Lower lobe of right lung (tissue), 2 donors: Measurements from ENCODE around the gene RNF5. TPM values are rescaled to one million over a fixed set of nuclear protein-coding genes. Genes with fewer than 3 reads are reported as not detected.

ENCODE experiments used
- ATAC-seq, 2 donors: fragments of 200-7000 bp; cut with Tn5 transposase; one replicate each; pipeline ENCODE4 v1.9.1; 2020 to 2022; ENCODE audit warnings: mild to moderate bottlenecking in 2 of 2, moderate library complexity in 2 of 2
- DNase-seq: peaks from one replicate; pipeline ENCODE4 v3.0.0-alpha.2; 2020
- H3K27ac ChIP-seq: fragments of 200-600 bp; one replicate; pipeline ENCODE4 v1.8.0; 2022
- H3K27me3 ChIP-seq: fragments of 200-600 bp; one replicate; pipeline ENCODE4 v1.8.0; 2022; ENCODE audit warnings: low read depth
- H3K36me3 ChIP-seq: fragments of 200-600 bp; one replicate; pipeline ENCODE4 v1.8.0; 2022; ENCODE audit warnings: mild to moderate bottlenecking
- H3K4me1 ChIP-seq: fragments of 200-600 bp; one replicate; pipeline ENCODE4 v1.8.0; 2022
- H3K4me3 ChIP-seq: fragments of 200-600 bp; one replicate; pipeline ENCODE4 v1.8.0; 2022; ENCODE audit warnings: mild to moderate bottlenecking
- H3K9me3 ChIP-seq: fragments of 200-600 bp; one replicate; pipeline ENCODE4 v1.8.0; 2022
- CTCF ChIP-seq: fragments of 200-600 bp; IDR thresholded peaks from one replicate; pipeline ENCODE4 v1.8.0; 2022; ENCODE audit warnings: antibody characterized with exemption, mild to moderate bottlenecking
- intact Hi-C: fragments of 100-400 bp; cut with DNase I; formaldehyde crosslinking; loops from one replicate; pipeline ENCODE4 v1.11.0; 2022
- total RNA-seq: library from RNA; stranded (reverse); fragmentation: NEBNext Ultra II Directional; extraction: Animal tissue kit (Norgen Biotek cat#: 25700); gene quantifications from one replicate; pipeline ENCODE4 v1.2.1, GENCODE V29; 2021
- donor health status: DM: no; HTN: yes; CAD: no; lungs with severe emphysema.

RNF5 gene
- total RNA-seq, 1 donor from 2014 or later, result 44.9 TPM

- Histone ChIP-seq H3K4me1 (peaks cover 65% of the 10 kb centered on the region), H3K27me3 (no peaks in the 10 kb centered on the region), H3K36me3 (peaks cover 27% of the 10 kb centered on the region), H3K4me3 (peak overlapping the region; percentile 76), H3K27ac (peak overlapping the region; percentile 91), H3K9me3 (no peaks in the 10 kb centered on the region)
- no peak for TF ChIP-seq CTCF
- ATAC-seq, result no peak
- intact Hi-C loops, result no loop called here
- no peak for DNase-seq
These were observed 10.3 kb downstream of the RNF5 start for GRCh38 chr6:32188381-32189068.

GRCh38 chr6:32189069-32189741, 11.0 kb downstream of the RNF5 start:
- Histone ChIP-seq H3K4me1 (peaks cover 65% of the 10 kb centered on the region), H3K27me3 (no peaks in the 10 kb centered on the region), H3K9me3 (no peaks in the 10 kb centered on the region), H3K4me3 (peak overlapping the region; percentile 76), H3K36me3 (peaks cover 26% of the 10 kb centered on the region), H3K27ac (peak overlapping the region; percentile 91)
- DNase-seq (no peak), ATAC-seq (peak; percentile 0 to 2)
- no peak for TF ChIP-seq CTCF
- intact Hi-C loops, result no loop called here

GRCh38 chr6:32189742-32190053, 11.5 kb downstream of the RNF5 start:
- Histone ChIP-seq H3K4me3 (peak overlapping the region; percentile 76), H3K27me3 (no peaks in the 10 kb centered on the region), H3K4me1 (peaks cover 66% of the 10 kb centered on the region), H3K36me3 (peaks cover 26% of the 10 kb centered on the region), H3K27ac (peak overlapping the region; percentile 91), H3K9me3 (no peaks in the 10 kb centered on the region)
- no peak for TF ChIP-seq CTCF
- ATAC-seq (peak; percentile 1 to 7), DNase-seq (no peak)
- intact Hi-C loops, result no loop called here

- no peak for TF ChIP-seq CTCF
- ATAC-seq (peak; percentile 81 to 84), DNase-seq (peak; percentile 91)
- Histone ChIP-seq H3K9me3 (no peaks in the 10 kb centered on the region), H3K4me1 (peaks cover 71% of the 10 kb centered on the region), H3K27ac (peak within 1 kb of the TSS; percentile 91), H3K4me3 (peak within 1 kb of the TSS; percentile 76), H3K27me3 (no peaks in the 10 kb centered on the region), H3K36me3 (peaks cover 26% of the 10 kb centered on the region)
- intact Hi-C loops, result no loop called here
These were observed 12.0 kb downstream of the RNF5 start, which contains the start of gene PBX2 for GRCh38 chr6:32190054-32190851. Gene PBX2, minus strand, starts transcription at chr6:32190202. Its CDS starts 287 bp downstream, at chr6:32189915.

- peaks cover 24% of the 10 kb centered on the region for H3K36me3 ChIP-seq
- H3K4me1 ChIP-seq, result peaks cover 72% of the 10 kb centered on the region
- intact Hi-C loops, result no loop called here
- H3K27me3 ChIP-seq, result no peaks in the 10 kb centered on the region
- no peak for DNase-seq
- no peak for ATAC-seq
- peak overlapping the region; percentile 91 for H3K27ac ChIP-seq
- H3K4me3 ChIP-seq, result peak overlapping the region; percentile 76
- no peak for TF ChIP-seq CTCF
- H3K9me3 ChIP-seq, result no peaks in the 10 kb centered on the region
These were observed 12.9 kb downstream of the RNF5 start for GRCh38 chr6:32190911-32191677.
